Loucy (cell line): ENCODE results near the gene CXorf66.

ENCODE experiments used
- H2AFZ ChIP-seq: fragments of 200-600 bp; sonication (generic); 2 replicates; pipeline ENCODE4 v1.6.0; 2016; ENCODE audit warnings: antibody characterized with exemption, mild to moderate bottlenecking, low read length, moderate library complexity
- H3F3A ChIP-seq: fragments of 200-600 bp; 2 replicates; pipeline ENCODE4 v1.6.0; 2016; ENCODE audit warnings: antibody characterized with exemption, low read depth, mild to moderate bottlenecking
- H3K27me3 ChIP-seq: fragments of 200-600 bp; sonication (generic); 2 replicates; pipeline ENCODE4 v1.6.1; 2014; ENCODE audit warnings: low read length, mild to moderate bottlenecking; ENCODE audit not compliant: insufficient read depth, poor library complexity, severe bottlenecking
- H3K36me3 ChIP-seq: fragments of 200-600 bp; sonication (generic); 2 replicates; pipeline ENCODE4 v1.6.1; 2016; ENCODE audit warnings: low read length; ENCODE audit not compliant: insufficient read depth
- H3K4me1 ChIP-seq: fragments of 200-600 bp; sonication (generic); 2 replicates; pipeline ENCODE4 v1.5.1; 2014; ENCODE audit warnings: low read length, mild to moderate bottlenecking; ENCODE audit not compliant: insufficient read depth, poor library complexity, severe bottlenecking
- H3K4me2 ChIP-seq: fragments of 200-600 bp; sonication (generic); 2 replicates; pipeline ENCODE4 v1.6.0; 2014; ENCODE audit warnings: antibody characterized with exemption, low read length, low read depth, mild to moderate bottlenecking; ENCODE audit not compliant: poor library complexity, severe bottlenecking
- H3K4me3 ChIP-seq: fragments of 200-600 bp; sonication (generic); 2 replicates; pipeline ENCODE4 v1.5.1; 2014; ENCODE audit warnings: low read length, mild to moderate bottlenecking, mixed read lengths; ENCODE audit not compliant: poor library complexity, severe bottlenecking
- H3K79me2 ChIP-seq: fragments of 200-600 bp; sonication (generic); 2 replicates; pipeline ENCODE4 v1.6.1; 2014; ENCODE audit warnings: low read length; ENCODE audit not compliant: insufficient read depth
- H3K9ac ChIP-seq: fragments of 200-600 bp; sonication (generic); 2 replicates; pipeline ENCODE4 v1.6.0; 2014; ENCODE audit warnings: mild to moderate bottlenecking, low read depth, low read length, moderate library complexity; ENCODE audit not compliant: poor library complexity, severe bottlenecking
- H3K9me2 ChIP-seq: fragments of 200-600 bp; sonication (generic); replicated peaks from 2 replicates; pipeline ENCODE4 v1.6.1; 2016; ENCODE audit warnings: low read depth, low read length, mixed read lengths
- H3K9me3 ChIP-seq: fragments of 200-600 bp; sonication (generic); 2 replicates; pipeline ENCODE4 v1.6.1; 2014; ENCODE audit warnings: mild to moderate bottlenecking, antibody characterized with exemption, low read length, low read depth; ENCODE audit not compliant: insufficient read depth
- H4K20me1 ChIP-seq: fragments of 200-600 bp; sonication (generic); 2 replicates; pipeline ENCODE4 v1.6.0; 2014; ENCODE audit warnings: antibody characterized with exemption, low read length, mild to moderate bottlenecking; ENCODE audit not compliant: insufficient read depth, poor library complexity, severe bottlenecking
- CTCF ChIP-seq: fragments of 200-600 bp; sonication (generic); conservative IDR thresholded peaks from 2 replicates; pipeline ENCODE4 v1.5.1; 2014; ENCODE audit warnings: mild to moderate bottlenecking, antibody characterized with exemption, low read length
- EZH2phosphoT487 ChIP-seq: fragments of 200-600 bp; IDR thresholded peaks from 2 replicates; pipeline ENCODE4 v1.6.1; 2018; ENCODE audit warnings: antibody characterized with exemption, mild to moderate bottlenecking, moderate library complexity, borderline replicate concordance

Gene CXorf66

GRCh38 chrX:139932073-139932900, 33.0 kb downstream of the CXorf66 start:
- peaks cover 42% of the 10 kb centered on the region for H3K79me2 ChIP-seq
- H3K9ac ChIP-seq: peak overlapping the region; percentile 83
- peak overlapping the region; percentile 85 for H3K4me3 ChIP-seq
- H3K9me2 ChIP-seq: no peaks in the 10 kb centered on the region
- TF ChIP-seq EZH2phosphoT487: no peak
- TF ChIP-seq CTCF: no peak
- H3K36me3 ChIP-seq: no peaks in the 10 kb centered on the region
- peak overlapping the region; percentile 93 for H3K4me2 ChIP-seq
- H2AFZ ChIP-seq: peak overlapping the region; percentile 70; the same call in 1 of the 2 replicates
- no peaks in the 10 kb centered on the region for H3F3A ChIP-seq
- H3K27me3 ChIP-seq: no peaks in the 10 kb centered on the region
- peaks cover 20% of the 10 kb centered on the region for H3K4me1 ChIP-seq
- H3K9me3 ChIP-seq: no peaks in the 10 kb centered on the region
- peaks cover 25% of the 10 kb centered on the region for H4K20me1 ChIP-seq

- H3K9me2 ChIP-seq: no peaks in the 10 kb centered on the region
- no peak overlapping the region for H2AFZ ChIP-seq
- peaks cover 25% of the 10 kb centered on the region for H4K20me1 ChIP-seq
- H3K4me2 ChIP-seq: peak overlapping the region; percentile 93
- H3K9ac ChIP-seq: peak overlapping the region; percentile 83
- H3K27me3 ChIP-seq: no peaks in the 10 kb centered on the region
- H3K36me3 ChIP-seq: no peaks in the 10 kb centered on the region
- H3F3A ChIP-seq: no peaks in the 10 kb centered on the region
- peak overlapping the region; percentile 85 for H3K4me3 ChIP-seq
- TF ChIP-seq EZH2phosphoT487 (no peak), CTCF (no peak)
- H3K9me3 ChIP-seq: no peaks in the 10 kb centered on the region
- H3K79me2 ChIP-seq: peaks cover 49% of the 10 kb centered on the region
- peaks cover 24% of the 10 kb centered on the region for H3K4me1 ChIP-seq
Observed at GRCh38 chrX:139931646-139932072, 33.7 kb downstream of the CXorf66 start.

- Histone ChIP-seq H3K27me3 (no peaks in the 10 kb centered on the region), H4K20me1 (peaks cover 30% of the 10 kb centered on the region), H3K4me3 (peak overlapping the region; percentile 85), H3K4me1 (peaks cover 27% of the 10 kb centered on the region), H3K9me3 (no peaks in the 10 kb centered on the region), H3F3A (no peaks in the 10 kb centered on the region), H3K9me2 (no peaks in the 10 kb centered on the region), H3K9ac (peak overlapping the region; percentile 83), H3K36me3 (no peaks in the 10 kb centered on the region), H3K79me2 (peaks cover 54% of the 10 kb centered on the region), H3K4me2 (peak overlapping the region; percentile 93), H2AFZ (no peak overlapping the region)
- TF ChIP-seq EZH2phosphoT487: no peak
- TF ChIP-seq CTCF: no peak
Observed at GRCh38 chrX:139930916-139931645, 34.2 kb downstream of the CXorf66 start.
